CD14-positive monocyte (primary cell): ENCODE measurements around the gene FAM117B. TPM values are rescaled to one million over a fixed set of nuclear protein-coding genes. Genes with fewer than 3 reads are reported as not detected.

ENCODE experiments used
- DNase-seq, 3 donors: peaks; one replicate each; pipeline ENCODE4 v3.0.0-alpha.2; 2011 to 2022
- H2AFZ ChIP-seq: 2 replicates; pipeline ENCODE4 v1.6.0; 2012; ENCODE audit warnings: mild to moderate bottlenecking, low read depth, low read length, inconsistent platforms; ENCODE audit not compliant: insufficient read depth, poor library complexity, severe bottlenecking
- H3K27ac ChIP-seq, 2 donors: 1 replicate in 1 of 2; 2 replicates in 1 of 2; pipeline ENCODE4 v1.5.1; 2012 to 2013; ENCODE audit warnings: low read length in 2 of 2, control low read depth in 1 of 2, inconsistent platforms in 1 of 2, low read depth in 1 of 2, mild to moderate bottlenecking in 1 of 2
- H3K27me3 ChIP-seq, 2 donors: one replicate each; pipeline versions ENCODE4 v1.6.0 to v1.6.1; 2011 to 2013; ENCODE audit warnings: low read length in 2 of 2; ENCODE audit not compliant: control insufficient read depth in 2 of 2, insufficient read depth in 2 of 2
- H3K36me3 ChIP-seq, 2 donors: replicated peaks in 1 of 2; 1 replicate in 1 of 2; 2 replicates in 1 of 2; pipeline versions ENCODE4 v1.5.1 to v1.6.1; 2012 to 2013; ENCODE audit warnings: low read length in 2 of 2, control low read depth in 1 of 2, inconsistent platforms in 1 of 2, mild to moderate bottlenecking in 1 of 2; ENCODE audit not compliant: insufficient read depth in 2 of 2, control insufficient read depth in 1 of 2
- H3K4me1 ChIP-seq, 2 donors: 1 replicate in 1 of 2; 2 replicates in 1 of 2; pipeline versions ENCODE4 v1.5.1 to v1.6.1; 2012 to 2013; ENCODE audit warnings: low read length in 2 of 2, control low read depth in 1 of 2, inconsistent platforms in 1 of 2, mild to moderate bottlenecking in 1 of 2, moderate library complexity in 1 of 2; ENCODE audit not compliant: insufficient read depth in 2 of 2, control insufficient read depth in 1 of 2
- H3K4me2 ChIP-seq: replicated peaks from 2 replicates; pipeline ENCODE3; 2012; ENCODE audit warnings: low read length, moderate library complexity, mild to moderate bottlenecking; ENCODE audit not compliant: poor library complexity, severe bottlenecking; ENCODE audit errors: extremely low read depth
- H3K4me3 ChIP-seq, 3 experiments: fragments of 200-600 bp in 1 of 3; sonication (generic) in 1 of 3; replicated peaks in 1 of 3; 1 replicate in 2 of 3; 2 replicates in 1 of 3; pipeline ENCODE4 v1.5.1; 2011 to 2013; ENCODE audit warnings: low read length in 3 of 3, mild to moderate bottlenecking in 3 of 3, control low read depth in 2 of 3, low read depth in 2 of 3, inconsistent platforms in 1 of 3, moderate library complexity in 1 of 3
- H3K79me2 ChIP-seq: 2 replicates; pipeline ENCODE4 v1.6.0; 2012; ENCODE audit warnings: mild to moderate bottlenecking, control low read depth, inconsistent platforms, low read length, moderate library complexity; ENCODE audit not compliant: insufficient read depth
- H3K9ac ChIP-seq: 2 replicates; pipeline ENCODE4 v1.6.0; 2017; ENCODE audit warnings: low read length, mild to moderate bottlenecking; ENCODE audit not compliant: insufficient read depth, poor library complexity, severe bottlenecking
- H3K9me3 ChIP-seq, 2 donors: replicated peaks in 1 of 2; 1 replicate in 1 of 2; 2 replicates in 1 of 2; pipeline versions ENCODE4 v1.5.1 to v1.6.1; 2012 to 2013; ENCODE audit warnings: low read length in 2 of 2, control low read depth in 1 of 2; ENCODE audit not compliant: control insufficient read depth in 1 of 2, insufficient read depth in 1 of 2
- H4K20me1 ChIP-seq: 2 replicates; pipeline ENCODE4 v1.6.0; 2012; ENCODE audit warnings: mild to moderate bottlenecking, low read length, control low read depth, moderate library complexity; ENCODE audit not compliant: insufficient read depth
- H3K27ac Mint-ChIP-seq, 7 donors: one replicate each; pipeline ENCODE4 v1.8.0; 2020; ENCODE audit warnings: mild to moderate bottlenecking in 7 of 7, mixed read lengths in 7 of 7, moderate library complexity in 6 of 7, inconsistent platforms in 2 of 7
- H3K27me3 Mint-ChIP-seq, 3 donors: one replicate each; pipeline ENCODE4 v1.8.0; 2021 to 2022; ENCODE audit warnings: low read depth in 3 of 3, mild to moderate bottlenecking in 3 of 3, mixed read lengths in 3 of 3, moderate library complexity in 3 of 3, inconsistent platforms in 1 of 3
- H3K36me3 Mint-ChIP-seq, 2 donors: one replicate each; pipeline ENCODE4 v1.8.0; 2020; ENCODE audit warnings: mixed read lengths in 2 of 2, inconsistent platforms in 1 of 2, mild to moderate bottlenecking in 1 of 2
- H3K4me1 Mint-ChIP-seq: one replicate; pipeline ENCODE4 v1.8.0; 2020; ENCODE audit warnings: mild to moderate bottlenecking, mixed read lengths
- H3K4me3 Mint-ChIP-seq, 2 donors: one replicate each; pipeline ENCODE4 v1.8.0; 2020; ENCODE audit warnings: mild to moderate bottlenecking in 2 of 2, mixed read lengths in 2 of 2, moderate library complexity in 1 of 2
- H3K9me3 Mint-ChIP-seq, 7 donors: one replicate each; pipeline ENCODE4 v1.8.0; 2020 to 2022; ENCODE audit warnings: mixed read lengths in 7 of 7, mild to moderate bottlenecking in 6 of 7, moderate library complexity in 6 of 7, inconsistent platforms in 2 of 7
- CTCF ChIP-seq: fragments of 200-600 bp; IDR thresholded peaks from one replicate; pipeline ENCODE4 v1.8.0; 2022; ENCODE audit warnings: antibody characterized with exemption, mild to moderate bottlenecking
- WGBS: methylation state at CpG from one replicate; pipeline ENCODE4 v1.1.5; 2013; ENCODE audit warnings: missing lambda C conversion rate; ENCODE audit not compliant: insufficient coverage; 5-methylcytosine and 5-hydroxymethylcytosine counted together
- intact Hi-C, 2 donors: fragments of 100-400 bp; cut with micrococcal nuclease; formaldehyde crosslinking; loops; one replicate each; pipeline versions ENCODE4 v1.15.0 to v1.15.1; 2023
- polyA plus RNA-seq, 3 donors: library from polyadenylated mRNA; depleted of rRNA in 1 of 3; unstranded in 2 of 3; stranded (reverse) in 1 of 3; fragments of 300-500 nt in 2 of 3; fragments of >200 nt in 1 of 3; fragmentation: Illumina TruSeq in 2 of 3; gene quantifications; 1 replicate in 2 of 3; 2 replicates in 1 of 3; pipeline ENCODE4 v1.2.3, GENCODE V29; 2012 to 2021

The FAM117B gene
- polyA plus RNA-seq, 3 donors, result 4.6 to 5.5 (median 4.6) TPM

- Histone ChIP-seq H3K4me3 (no peak overlapping the region), H3K4me1 (no peaks in the 10 kb centered on the region), H3K9ac (no peak overlapping the region), H3K4me2 (no peak overlapping the region), H3K79me2 (peaks cover 23% of the 10 kb centered on the region), H3K9me3 (peaks cover 12 to 14% of the 10 kb centered on the region in 2 donors), H3K27me3 (no peaks in the 10 kb centered on the region), H2AFZ (no peak overlapping the region), H3K27ac (no peak overlapping the region), H3K36me3 (no peaks in the 10 kb centered on the region), H4K20me1 (peaks cover 36% of the 10 kb centered on the region)
- Mint-ChIP-seq H3K4me1 (peaks cover 5% of the 10 kb centered on the region), H3K27ac (no peak overlapping the region), H3K9me3 (peaks cover 19 to 31% (median 26%) of the 10 kb centered on the region in 7 donors), H3K4me3 (no peak overlapping the region), H3K36me3 (peaks cover 4 to 12% of the 10 kb centered on the region in 2 donors), H3K27me3 (no peaks in the 10 kb centered on the region)
- TF ChIP-seq CTCF, result no peak
- no peak for DNase-seq
- 71% methylated on average over 2 of the region's 3 CpGs for WGBS
- intact Hi-C loops, result no loop called here
These were observed 83.0 kb downstream of the FAM117B start for GRCh38 chr2:202717598-202718310.

DNA sequence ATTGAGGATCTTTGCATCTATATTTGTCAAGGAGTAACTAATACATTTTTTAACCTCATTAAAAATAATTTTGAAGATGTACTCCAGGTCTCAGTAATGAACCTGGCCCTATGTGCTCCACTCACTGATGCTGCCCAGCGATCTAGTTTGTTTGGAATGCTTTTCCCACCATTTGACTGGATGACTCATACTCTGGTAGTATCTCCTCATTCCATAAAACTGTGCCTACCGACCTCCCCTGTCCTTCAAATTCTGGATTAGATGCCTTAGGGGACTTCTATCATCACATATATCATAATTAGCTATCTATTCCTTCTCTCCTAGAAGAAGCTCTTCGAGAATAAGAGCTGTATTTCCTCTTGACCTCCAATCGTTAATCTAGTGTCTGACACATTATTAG, 83.8 kb downstream of the FAM117B start:
- Histone ChIP-seq H3K27ac (no peak overlapping the region), H3K27me3 (no peaks in the 10 kb centered on the region), H2AFZ (no peak overlapping the region), H4K20me1 (peaks cover 36% of the 10 kb centered on the region), H3K4me1 (peaks cover 0 to 6% of the 10 kb centered on the region in 2 donors), H3K4me3 (no peak overlapping the region), H3K9me3 (peaks cover 9 to 10% of the 10 kb centered on the region in 2 donors), H3K36me3 (no peaks in the 10 kb centered on the region), H3K4me2 (no peak overlapping the region), H3K9ac (no peak overlapping the region), H3K79me2 (peaks cover 16% of the 10 kb centered on the region)
- H3K4me1 Mint-ChIP-seq, result peaks cover 14% of the 10 kb centered on the region
- peaks cover 4 to 12% of the 10 kb centered on the region in 2 donors for H3K36me3 Mint-ChIP-seq
- no peak overlapping the region for H3K4me3 Mint-ChIP-seq
- DNase-seq, result no peak
- 100% methylated on average over 2 of the region's 4 CpGs for WGBS
- H3K27me3 Mint-ChIP-seq, result no peaks in the 10 kb centered on the region
- TF ChIP-seq CTCF, result no peak
- peaks cover 16 to 23% (median 22%) of the 10 kb centered on the region in 7 donors for H3K9me3 Mint-ChIP-seq
- no peak overlapping the region for H3K27ac Mint-ChIP-seq
- intact Hi-C loops, result no loop called here
